ENCODE results near the gene STK16.
"Not testable (repeated sequence)": the region's sequence is repeated elsewhere in the genome, so short reads cannot be mapped to it uniquely, and the experiment has no call there.

Gene STK16

DNA sequence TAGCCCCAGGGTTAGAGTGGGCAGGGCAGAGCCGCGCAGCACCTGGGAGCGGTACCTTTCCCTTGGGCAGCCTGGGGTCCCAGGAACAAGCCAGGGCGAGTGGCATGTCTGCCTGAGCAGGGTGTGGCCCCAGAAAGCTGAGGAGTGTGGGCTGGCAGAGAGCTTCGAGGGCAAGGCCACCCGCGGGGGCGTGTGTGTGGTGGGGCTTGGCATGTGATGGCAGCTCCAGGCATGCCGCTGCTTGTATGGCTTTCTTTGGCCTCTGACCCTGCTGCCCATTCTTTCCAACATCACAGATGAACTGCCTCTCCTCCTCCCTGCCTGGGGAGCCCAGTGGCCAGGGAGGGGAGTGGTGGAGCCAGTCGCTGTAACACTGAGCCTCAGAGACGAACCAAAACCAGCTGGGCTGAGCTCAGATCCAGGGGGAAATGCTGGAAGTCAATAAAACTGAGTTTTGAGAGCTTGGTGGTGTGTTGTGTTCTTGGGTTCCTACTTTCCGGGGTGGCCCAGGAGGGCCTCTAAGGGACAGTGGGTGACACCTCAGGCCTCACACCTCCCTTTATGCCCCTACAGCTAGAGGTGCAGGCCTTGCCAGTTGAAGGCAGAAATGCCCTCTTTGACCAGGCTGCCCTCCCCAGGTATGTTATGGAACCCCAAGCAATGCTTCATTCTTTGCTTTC is 41.3 kb downstream of the STK16 start:
- no peak for DNase-seq (ENCODE audit: extremely low read depth, low read depth)
- TF ChIP-seq CTCF (IDR thresholded peaks at IDR 0.05; ENCODE audit: low read depth, low read length) = no peak

GRCh38 chr2:219287116-219287440 is 41.8 kb downstream of the STK16 start:
- DNase-seq (ENCODE audit: extremely low read depth, low read depth) = not testable (repeated sequence)

- no peak for TF ChIP-seq CTCF (IDR thresholded peaks at IDR 0.05; ENCODE audit: low read depth, low read length)
- no peak for DNase-seq (ENCODE audit: extremely low read depth, low read depth)
Observed at GRCh38 chr2:219287580-219288265, 42.4 kb downstream of the STK16 start.

- TF ChIP-seq CTCF (IDR thresholded peaks at IDR 0.05; ENCODE audit: low read depth, low read length) = no peak
Observed at GRCh38 chr2:219289195-219289536, 43.9 kb downstream of the STK16 start.

GRCh38 chr2:219289537-219290361 is 44.5 kb downstream of the STK16 start:
- DNase-seq (ENCODE audit: extremely low read depth, low read depth) = peak; percentile 72
- no peak for TF ChIP-seq CTCF (IDR thresholded peaks at IDR 0.05; ENCODE audit: low read depth, low read length)

More at GRCh38 chr2:219289195-219289536, 43.9 kb downstream of the STK16 start:
- DNase-seq (ENCODE audit: extremely low read depth, low read depth) = no peak

- no peak for TF ChIP-seq CTCF (IDR thresholded peaks at IDR 0.05; ENCODE audit: low read depth, low read length)
Observed at GRCh38 chr2:219290381-219291171, 45.3 kb downstream of the STK16 start.

DNA sequence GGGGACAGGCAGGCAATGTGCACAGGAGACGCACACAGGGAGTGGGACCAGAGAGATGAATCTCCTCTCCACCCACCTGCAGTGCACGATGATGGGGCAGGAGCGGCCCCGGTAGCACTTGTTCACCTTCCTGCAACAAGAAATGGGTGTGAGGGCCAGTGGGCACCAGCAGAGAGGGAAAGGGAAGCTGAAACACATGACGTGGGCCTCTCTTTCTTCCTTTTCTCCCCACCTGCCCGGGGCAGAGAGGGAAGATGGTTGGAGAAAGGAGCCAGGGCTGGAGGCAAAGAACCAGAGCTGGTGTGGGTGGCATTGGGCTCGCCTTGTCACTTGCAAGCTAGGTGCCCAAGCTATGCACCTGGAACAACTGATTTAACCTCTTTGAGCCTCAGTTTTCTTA is 46.1 kb downstream of the STK16 start:
- no peak for TF ChIP-seq CTCF (IDR thresholded peaks at IDR 0.05; ENCODE audit: low read depth, low read length)
- DNase-seq (ENCODE audit: extremely low read depth, low read depth) = no peak

More at GRCh38 chr2:219290381-219291171, 45.3 kb downstream of the STK16 start:
- DNase-seq (ENCODE audit: extremely low read depth, low read depth) = no peak

Data from AG09319 (cell line).